ENCODE data around the gene B4GALT3. TPM values are rescaled to one million over a fixed set of nuclear protein-coding genes. Genes with fewer than 3 reads are reported as not detected.

The B4GALT3 gene
- total RNA-seq, 1 donor from 2014 or later: 12.9 TPM

- no peak for TF ChIP-seq CTCF (IDR thresholded peaks at IDR 0.05; ENCODE audit: insufficient read depth, low read length, severe bottlenecking)
- H3K36me3 ChIP-seq (ENCODE audit: control insufficient read depth, insufficient read depth, low read length): peaks cover 3% of the 10 kb centered on the region
- peak within 1 kb of the TSS; percentile 94 for H3K4me3 ChIP-seq (ENCODE audit: low read depth, low read length)
- peak; percentile 83 for DNase-seq (ENCODE audit: low read depth)
- H3K27me3 ChIP-seq (ENCODE audit: control insufficient read depth, insufficient read depth, low read length): no peaks in the 10 kb centered on the region
- no peak for FAIRE-seq
Measured at GRCh38 chr1:161153682-161154337, 23.5 kb downstream of the B4GALT3 start, which contains the start of gene UFC1. TSS of gene UFC1 (plus strand) at chr1:161153978. CDS start at chr1:161153998, 20 bp downstream.

- no peaks in the 10 kb centered on the region for H3K27me3 ChIP-seq (ENCODE audit: control insufficient read depth, insufficient read depth, low read length)
- H3K36me3 ChIP-seq (ENCODE audit: control insufficient read depth, insufficient read depth, low read length): no peaks in the 10 kb centered on the region
- FAIRE-seq (no peak), DNase-seq (ENCODE audit: low read depth) (no peak)
- peak overlapping the region; percentile 94 for H3K4me3 ChIP-seq (ENCODE audit: low read depth, low read length)
- TF ChIP-seq CTCF (IDR thresholded peaks at IDR 0.05; ENCODE audit: insufficient read depth, low read length, severe bottlenecking): no peak
Measured at GRCh38 chr1:161153176-161153575, 24.1 kb downstream of the B4GALT3 start.

GRCh38 chr1:161145832-161146231, 31.5 kb downstream of the B4GALT3 start:
- DNase-seq (ENCODE audit: low read depth) (no peak), FAIRE-seq (no peak)
- Histone ChIP-seq H3K27me3 (ENCODE audit: control insufficient read depth, insufficient read depth, low read length) (no peaks in the 10 kb centered on the region), H3K4me3 (ENCODE audit: low read depth, low read length) (no peak overlapping the region), H3K36me3 (ENCODE audit: control insufficient read depth, insufficient read depth, low read length) (no peaks in the 10 kb centered on the region)
- no peak for TF ChIP-seq CTCF (IDR thresholded peaks at IDR 0.05; ENCODE audit: insufficient read depth, low read length, severe bottlenecking)

- DNase-seq (ENCODE audit: low read depth) (no peak), FAIRE-seq (no peak)
- Histone ChIP-seq H3K36me3 (ENCODE audit: control insufficient read depth, insufficient read depth, low read length) (no peaks in the 10 kb centered on the region), H3K4me3 (ENCODE audit: low read depth, low read length) (no peak overlapping the region), H3K27me3 (ENCODE audit: control insufficient read depth, insufficient read depth, low read length) (no peaks in the 10 kb centered on the region)
- no peak for TF ChIP-seq CTCF (IDR thresholded peaks at IDR 0.05; ENCODE audit: insufficient read depth, low read length, severe bottlenecking)
Measured at GRCh38 chr1:161140755-161141400, 36.4 kb downstream of the B4GALT3 start.

GRCh38 chr1:161139766-161140165, 37.5 kb downstream of the B4GALT3 start:
- Histone ChIP-seq H3K36me3 (ENCODE audit: control insufficient read depth, insufficient read depth, low read length) (no peaks in the 10 kb centered on the region), H3K4me3 (ENCODE audit: low read depth, low read length) (no peak overlapping the region), H3K27me3 (ENCODE audit: control insufficient read depth, insufficient read depth, low read length) (no peaks in the 10 kb centered on the region)
- peak; percentile 39 for TF ChIP-seq CTCF (IDR thresholded peaks at IDR 0.05; ENCODE audit: insufficient read depth, low read length, severe bottlenecking)
- DNase-seq (ENCODE audit: low read depth): peak; percentile 57
- no peak for FAIRE-seq
